Measurements from ENCODE around the gene TRAM2.
A peak's percentile ranks its signal among the peaks of the same experiment; 100 is the strongest.

Gene TRAM2

GRCh38 chr6:52597738-52598122 is 20.9 kb upstream of the TRAM2 start:
- H3K4me2 ChIP-seq (ENCODE audit: low read depth, low read length, poor library complexity, severe bottlenecking): no peak overlapping the region
- H3K9me3 ChIP-seq (ENCODE audit: insufficient read depth, low read length): no peaks in the 10 kb centered on the region
- no peaks in the 10 kb centered on the region for H3K79me2 ChIP-seq (ENCODE audit: insufficient read depth, low read length)
- no peaks in the 10 kb centered on the region for H3K27me3 ChIP-seq (ENCODE audit: low read length)
- H3K36me3 ChIP-seq (ENCODE audit: low read length): no peaks in the 10 kb centered on the region
- no peak overlapping the region for H3K27ac ChIP-seq (ENCODE audit: low read depth, low read length)
- H3K9ac ChIP-seq (ENCODE audit: low read length): no peak overlapping the region
- no peak for TF ChIP-seq CTCF (IDR thresholded peaks at IDR 0.05; ENCODE audit: insufficient read depth, low read length, poor library complexity, severe bottlenecking)
- no peak for TF ChIP-seq EZH2phosphoT487 (conservative IDR thresholded peaks at IDR 0.05; ENCODE audit: low read length)
- H3K9me2 ChIP-seq (replicated peaks; ENCODE audit: insufficient read depth, low read length): no peaks in the 10 kb centered on the region
- no peaks in the 10 kb centered on the region for H4K20me1 ChIP-seq (ENCODE audit: low read depth, low read length)
- peak overlapping the region; percentile 47 for H2AFZ ChIP-seq (ENCODE audit: low read depth, low read length, severe bottlenecking)
- no peaks in the 10 kb centered on the region for H3F3A ChIP-seq (ENCODE audit: insufficient read depth)
- H3K4me3 ChIP-seq (ENCODE audit: insufficient read depth, low read length, poor library complexity, severe bottlenecking): no peak overlapping the region

GRCh38 chr6:52596371-52597028 is 19.6 kb upstream of the TRAM2 start:
- H3K4me2 ChIP-seq (ENCODE audit: low read depth, low read length, poor library complexity, severe bottlenecking): no peak overlapping the region
- no peaks in the 10 kb centered on the region for H3K27me3 ChIP-seq (ENCODE audit: low read length)
- H3K9me3 ChIP-seq (ENCODE audit: insufficient read depth, low read length): no peaks in the 10 kb centered on the region
- H3K36me3 ChIP-seq (ENCODE audit: low read length): no peaks in the 10 kb centered on the region
- H3K9ac ChIP-seq (ENCODE audit: low read length): no peak overlapping the region
- H3K4me3 ChIP-seq (ENCODE audit: insufficient read depth, low read length, poor library complexity, severe bottlenecking): no peak overlapping the region
- no peak overlapping the region for H2AFZ ChIP-seq (ENCODE audit: low read depth, low read length, severe bottlenecking)
- H3K79me2 ChIP-seq (ENCODE audit: insufficient read depth, low read length): no peaks in the 10 kb centered on the region
- H3K27ac ChIP-seq (ENCODE audit: low read depth, low read length): no peak overlapping the region
- H3F3A ChIP-seq (ENCODE audit: insufficient read depth): no peaks in the 10 kb centered on the region
- no peak for TF ChIP-seq CTCF (IDR thresholded peaks at IDR 0.05; ENCODE audit: insufficient read depth, low read length, poor library complexity, severe bottlenecking)
- no peak for TF ChIP-seq EZH2phosphoT487 (conservative IDR thresholded peaks at IDR 0.05; ENCODE audit: low read length)
- H4K20me1 ChIP-seq (ENCODE audit: low read depth, low read length): no peaks in the 10 kb centered on the region
- no peaks in the 10 kb centered on the region for H3K9me2 ChIP-seq (replicated peaks; ENCODE audit: insufficient read depth, low read length)

GRCh38 chr6:52595796-52596130 is 18.9 kb upstream of the TRAM2 start:
- TF ChIP-seq EZH2phosphoT487 (conservative IDR thresholded peaks at IDR 0.05; ENCODE audit: low read length): no peak
- TF ChIP-seq CTCF (IDR thresholded peaks at IDR 0.05; ENCODE audit: insufficient read depth, low read length, poor library complexity, severe bottlenecking): no peak
- Histone ChIP-seq H3K4me2 (ENCODE audit: low read depth, low read length, poor library complexity, severe bottlenecking) (no peak overlapping the region), H3K4me3 (ENCODE audit: insufficient read depth, low read length, poor library complexity, severe bottlenecking) (no peak overlapping the region), H3K9me2 (replicated peaks; ENCODE audit: insufficient read depth, low read length) (no peaks in the 10 kb centered on the region), H3K27ac (ENCODE audit: low read depth, low read length) (no peak overlapping the region), H4K20me1 (ENCODE audit: low read depth, low read length) (no peaks in the 10 kb centered on the region), H3K27me3 (ENCODE audit: low read length) (no peaks in the 10 kb centered on the region), H3K79me2 (ENCODE audit: insufficient read depth, low read length) (no peaks in the 10 kb centered on the region), H3F3A (ENCODE audit: insufficient read depth) (no peaks in the 10 kb centered on the region), H3K9ac (ENCODE audit: low read length) (no peak overlapping the region), H3K36me3 (ENCODE audit: low read length) (no peaks in the 10 kb centered on the region), H2AFZ (ENCODE audit: low read depth, low read length, severe bottlenecking) (no peak overlapping the region), H3K9me3 (ENCODE audit: insufficient read depth, low read length) (no peaks in the 10 kb centered on the region)
